ENCODE data around the gene PREPL. TPM values are rescaled to one million over a fixed set of nuclear protein-coding genes. Genes with fewer than 3 reads are reported as not detected.

Gene PREPL
- total RNA-seq, 4 donors from 2014 or later: 17.0 to 61.1 (median 22.6) TPM

- Histone ChIP-seq H3K4me3 (no peak overlapping the region), H3K9me3 (no peaks in the 10 kb centered on the region), H3K27ac (no peak overlapping the region), H3K4me1 (no peaks in the 10 kb centered on the region), H3K27me3 (no peaks in the 10 kb centered on the region), H3K36me3 (no peaks in the 10 kb centered on the region)
- DNase-seq: no peak
- TF ChIP-seq POLR2A (IDR thresholded peaks at IDR 0.05) (no peak), CTCF (IDR thresholded peaks at IDR 0.05) (no peak)
Observed at GRCh38 chr2:44352510-44352909, 8.8 kb downstream of the PREPL start.

- Histone ChIP-seq H3K27ac (no peak overlapping the region), H3K9me3 (no peaks in the 10 kb centered on the region), H3K36me3 (no peaks in the 10 kb centered on the region), H3K27me3 (no peaks in the 10 kb centered on the region), H3K4me3 (no peak overlapping the region), H3K4me1 (no peaks in the 10 kb centered on the region)
- DNase-seq: no peak
- TF ChIP-seq POLR2A (IDR thresholded peaks at IDR 0.05): no peak
- no peak for TF ChIP-seq CTCF (IDR thresholded peaks at IDR 0.05)
Observed at GRCh38 chr2:44351676-44352075, 9.6 kb downstream of the PREPL start.

- Histone ChIP-seq H3K4me3 (no peak overlapping the region), H3K9me3 (no peaks in the 10 kb centered on the region), H3K27ac (no peak overlapping the region), H3K36me3 (no peaks in the 10 kb centered on the region), H3K27me3 (no peaks in the 10 kb centered on the region), H3K4me1 (no peaks in the 10 kb centered on the region)
- no peak for DNase-seq
- no peak for TF ChIP-seq CTCF (IDR thresholded peaks at IDR 0.05)
- TF ChIP-seq POLR2A (IDR thresholded peaks at IDR 0.05): no peak
Observed at GRCh38 chr2:44351088-44351487, 10.2 kb downstream of the PREPL start.

- no peak for TF ChIP-seq POLR2A (IDR thresholded peaks at IDR 0.05)
- TF ChIP-seq CTCF (IDR thresholded peaks at IDR 0.05): no peak
- Histone ChIP-seq H3K27me3 (no peaks in the 10 kb centered on the region), H3K4me3 (no peak overlapping the region), H3K36me3 (peaks cover 0 to 6% (median 0%) of the 10 kb centered on the region in 3 donors), H3K27ac (no peak overlapping the region), H3K4me1 (no peaks in the 10 kb centered on the region), H3K9me3 (no peaks in the 10 kb centered on the region)
- DNase-seq: no peak
Observed at GRCh38 chr2:44349506-44349905, 11.8 kb downstream of the PREPL start.

- H3K27ac ChIP-seq: no peak overlapping the region
- peaks cover 0 to 10% (median 0%) of the 10 kb centered on the region in 3 donors for H3K36me3 ChIP-seq
- no peaks in the 10 kb centered on the region for H3K27me3 ChIP-seq
- no peaks in the 10 kb centered on the region for H3K9me3 ChIP-seq
- TF ChIP-seq CTCF (IDR thresholded peaks at IDR 0.05) (no peak), POLR2A (IDR thresholded peaks at IDR 0.05) (no peak)
- H3K4me1 ChIP-seq: no peaks in the 10 kb centered on the region
- DNase-seq: no peak
- H3K4me3 ChIP-seq: no peak overlapping the region
Observed at GRCh38 chr2:44348400-44348799, 12.9 kb downstream of the PREPL start.

- no peaks in the 10 kb centered on the region for H3K27me3 ChIP-seq
- no peak for DNase-seq
- H3K27ac ChIP-seq: no peak overlapping the region
Observed at GRCh38 chr2:44347526-44347925, 13.8 kb downstream of the PREPL start.

More at GRCh38 chr2:44347526-44347925, 13.8 kb downstream of the PREPL start:
- Histone ChIP-seq H3K9me3 (no peaks in the 10 kb centered on the region), H3K4me3 (no peak overlapping the region), H3K4me1 (no peaks in the 10 kb centered on the region), H3K36me3 (peaks cover 0 to 19% (median 0%) of the 10 kb centered on the region in 3 donors)
- TF ChIP-seq CTCF (IDR thresholded peaks at IDR 0.05): no peak

Measured in Peyer's patch (tissue), 4 donors.